Endothelial cell (in vitro differentiated cells): Measurements from ENCODE around the gene TMC7. TPM values are rescaled to one million over a fixed set of nuclear protein-coding genes. Genes with fewer than 3 reads are reported as not detected.

ENCODE experiments used
- DNase-seq: peaks from one replicate; pipeline ENCODE4 v3.0.0; 2021; ENCODE audit warnings: low spot score
- H3K27ac Mint-ChIP-seq: one replicate; pipeline ENCODE4 v1.8.0; 2021; ENCODE audit warnings: mixed read lengths, inconsistent platforms; ENCODE audit not compliant: unreplicated experiment
- H3K27me3 Mint-ChIP-seq: one replicate; pipeline ENCODE4 v1.8.0; 2021; ENCODE audit warnings: mild to moderate bottlenecking, moderate library complexity, mixed read lengths, inconsistent platforms; ENCODE audit not compliant: unreplicated experiment
- H3K36me3 Mint-ChIP-seq: one replicate; pipeline ENCODE4 v1.8.0; 2021; ENCODE audit warnings: mild to moderate bottlenecking, low read depth, mixed read lengths, inconsistent platforms; ENCODE audit not compliant: unreplicated experiment
- H3K4me1 Mint-ChIP-seq: one replicate; pipeline ENCODE4 v1.8.0; 2021; ENCODE audit warnings: mild to moderate bottlenecking, mixed read lengths, inconsistent platforms; ENCODE audit not compliant: unreplicated experiment
- H3K4me3 Mint-ChIP-seq: one replicate; pipeline ENCODE4 v1.8.0; 2021; ENCODE audit warnings: mild to moderate bottlenecking, mixed read lengths, inconsistent platforms; ENCODE audit not compliant: unreplicated experiment
- H3K9me3 Mint-ChIP-seq: one replicate; pipeline ENCODE4 v1.8.0; 2021; ENCODE audit warnings: mixed read lengths, inconsistent platforms; ENCODE audit not compliant: unreplicated experiment
- total RNA-seq: library from RNA; stranded (reverse); fragmentation: NEBNext Ultra II Directional; extraction: Animal tissue kit (Norgen Biotek cat#: 25700); gene quantifications from one replicate; pipeline ENCODE4 v1.2.1, GENCODE V29; 2021; ENCODE audit not compliant: unreplicated experiment
- TF ChIP-seq, protein P1 (sequence below): fragments of 200-600 bp; sonication (generic); IDR thresholded peaks from one replicate; pipeline ENCODE4 v1.5.0; 2021; ENCODE audit warnings: antibody characterized with exemption; ENCODE audit not compliant: unreplicated experiment

The TMC7 gene
- total RNA-seq, 1 donor from 2014 or later: 16.9 TPM

- no peaks in the 10 kb centered on the region for H3K36me3 Mint-ChIP-seq
- H3K4me1 Mint-ChIP-seq: peaks cover 1% of the 10 kb centered on the region
- no peak for DNase-seq
- no peaks in the 10 kb centered on the region for H3K9me3 Mint-ChIP-seq
- H3K27me3 Mint-ChIP-seq: peaks cover 2% of the 10 kb centered on the region
- H3K27ac Mint-ChIP-seq: no peak overlapping the region
- no peak overlapping the region for H3K4me3 Mint-ChIP-seq
- TF ChIP-seq, protein P1, sequence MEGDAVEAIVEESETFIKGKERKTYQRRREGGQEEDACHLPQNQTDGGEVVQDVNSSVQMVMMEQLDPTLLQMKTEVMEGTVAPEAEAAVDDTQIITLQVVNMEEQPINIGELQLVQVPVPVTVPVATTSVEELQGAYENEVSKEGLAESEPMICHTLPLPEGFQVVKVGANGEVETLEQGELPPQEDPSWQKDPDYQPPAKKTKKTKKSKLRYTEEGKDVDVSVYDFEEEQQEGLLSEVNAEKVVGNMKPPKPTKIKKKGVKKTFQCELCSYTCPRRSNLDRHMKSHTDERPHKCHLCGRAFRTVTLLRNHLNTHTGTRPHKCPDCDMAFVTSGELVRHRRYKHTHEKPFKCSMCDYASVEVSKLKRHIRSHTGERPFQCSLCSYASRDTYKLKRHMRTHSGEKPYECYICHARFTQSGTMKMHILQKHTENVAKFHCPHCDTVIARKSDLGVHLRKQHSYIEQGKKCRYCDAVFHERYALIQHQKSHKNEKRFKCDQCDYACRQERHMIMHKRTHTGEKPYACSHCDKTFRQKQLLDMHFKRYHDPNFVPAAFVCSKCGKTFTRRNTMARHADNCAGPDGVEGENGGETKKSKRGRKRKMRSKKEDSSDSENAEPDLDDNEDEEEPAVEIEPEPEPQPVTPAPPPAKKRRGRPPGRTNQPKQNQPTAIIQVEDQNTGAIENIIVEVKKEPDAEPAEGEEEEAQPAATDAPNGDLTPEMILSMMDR: no peak
These were observed 41.7 kb upstream of the TMC7 start for GRCh38 chr16:18942061-18942460.

DNA sequence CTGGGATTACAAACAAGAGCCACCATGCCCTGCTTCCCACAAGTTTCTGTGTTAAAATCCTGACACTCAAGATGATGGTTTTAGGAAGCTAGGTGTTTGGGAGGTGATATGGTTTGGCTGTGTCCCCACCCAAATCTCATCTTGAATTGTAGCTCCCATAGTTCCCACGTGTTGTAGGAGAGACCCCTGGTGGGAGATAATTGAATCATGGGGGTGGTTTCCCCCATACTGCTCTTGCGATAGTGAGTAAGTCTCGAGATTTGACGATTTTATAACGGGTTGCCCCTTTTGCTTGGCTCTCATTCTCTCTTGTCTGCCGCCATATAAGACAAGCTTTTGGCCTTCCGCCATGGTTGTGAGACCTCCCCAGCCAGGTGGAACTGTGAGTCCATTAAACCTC is 40.3 kb upstream of the TMC7 start:
- Mint-ChIP-seq H3K27ac (no peak overlapping the region), H3K9me3 (no peaks in the 10 kb centered on the region), H3K36me3 (no peaks in the 10 kb centered on the region), H3K27me3 (no peaks in the 10 kb centered on the region), H3K4me1 (no peaks in the 10 kb centered on the region), H3K4me3 (no peak overlapping the region)
- TF ChIP-seq, protein P1: no peak
- DNase-seq: no peak

GRCh38 chr16:18945233-18945632 is 38.5 kb upstream of the TMC7 start:
- Mint-ChIP-seq H3K27me3 (no peaks in the 10 kb centered on the region), H3K9me3 (no peaks in the 10 kb centered on the region), H3K27ac (no peak overlapping the region), H3K36me3 (no peaks in the 10 kb centered on the region), H3K4me1 (no peaks in the 10 kb centered on the region), H3K4me3 (no peak overlapping the region)
- TF ChIP-seq, protein P1: no peak
- DNase-seq: no peak

GRCh38 chr16:18948372-18949020 is 35.2 kb upstream of the TMC7 start:
- DNase-seq: no peak
- Mint-ChIP-seq H3K36me3 (no peaks in the 10 kb centered on the region), H3K4me1 (no peaks in the 10 kb centered on the region), H3K4me3 (no peak overlapping the region), H3K27me3 (no peaks in the 10 kb centered on the region), H3K27ac (no peak overlapping the region), H3K9me3 (no peaks in the 10 kb centered on the region)
- TF ChIP-seq, protein P1: no peak

- Mint-ChIP-seq H3K36me3 (no peaks in the 10 kb centered on the region), H3K4me1 (no peaks in the 10 kb centered on the region), H3K4me3 (no peak overlapping the region), H3K27me3 (no peaks in the 10 kb centered on the region), H3K9me3 (no peaks in the 10 kb centered on the region), H3K27ac (no peak overlapping the region)
- DNase-seq: no peak
- TF ChIP-seq, protein P1: no peak
These were observed 33.1 kb upstream of the TMC7 start for GRCh38 chr16:18950469-18951185.
